Endodermal cell (in vitro differentiated cells): ENCODE measurements around the gene TRPM4. TPM values are rescaled to one million over a fixed set of nuclear protein-coding genes. Genes with fewer than 3 reads are reported as not detected.
A peak's percentile ranks its signal among the peaks of the same experiment; 100 is the strongest.

Experiments
- DNase-seq: peaks from one replicate; pipeline ENCODE4 v3.0.0-alpha.2; 2017
- H3K27ac ChIP-seq: 2 replicates; pipeline ENCODE4 v1.5.1; 2013; ENCODE audit warnings: mild to moderate bottlenecking, low read depth, low read length, moderate library complexity
- H3K27me3 ChIP-seq: 2 replicates; pipeline ENCODE4 v1.6.1; 2013; ENCODE audit warnings: mild to moderate bottlenecking, low read length, moderate library complexity; ENCODE audit not compliant: insufficient read depth, control insufficient read depth, poor library complexity, severe bottlenecking
- H3K36me3 ChIP-seq: 2 replicates; pipeline ENCODE4 v1.7.0; 2013; ENCODE audit warnings: mild to moderate bottlenecking, low read length, moderate library complexity; ENCODE audit not compliant: control insufficient read depth, insufficient read depth
- H3K4me1 ChIP-seq: one replicate; pipeline ENCODE4 v1.7.0; 2013; ENCODE audit warnings: low read length; ENCODE audit not compliant: control insufficient read depth, insufficient read depth
- H3K4me3 ChIP-seq: 2 replicates; pipeline ENCODE4 v1.5.1; 2013; ENCODE audit warnings: mild to moderate bottlenecking, low read length, moderate library complexity
- H3K9ac ChIP-seq: 2 replicates; pipeline ENCODE4 v1.6.1; 2013; ENCODE audit warnings: mild to moderate bottlenecking, low read length, moderate library complexity; ENCODE audit not compliant: poor library complexity, severe bottlenecking; ENCODE audit errors: extremely low read depth
- H3K9me3 ChIP-seq: 2 replicates; pipeline ENCODE4 v1.6.1; 2013; ENCODE audit warnings: mild to moderate bottlenecking, low read length, moderate library complexity; ENCODE audit not compliant: control insufficient read depth
- H3K27ac Mint-ChIP-seq: 2 replicates; pipeline ENCODE4 v1.8.0; 2020; ENCODE audit warnings: mixed read lengths
- H3K27me3 Mint-ChIP-seq: 2 replicates; pipeline ENCODE4 v1.8.0; 2021; ENCODE audit warnings: mild to moderate bottlenecking, mixed read lengths; ENCODE audit not compliant: insufficient read depth
- H3K36me3 Mint-ChIP-seq: 2 replicates; pipeline ENCODE4 v1.8.0; 2020; ENCODE audit warnings: low read depth, mixed read lengths
- H3K4me1 Mint-ChIP-seq: 2 replicates; pipeline ENCODE4 v1.8.0; 2020; ENCODE audit warnings: mixed read lengths
- H3K4me3 Mint-ChIP-seq: 2 replicates; pipeline ENCODE4 v1.8.0; 2020; ENCODE audit warnings: mild to moderate bottlenecking, moderate library complexity, mixed read lengths
- H3K9me3 Mint-ChIP-seq: 2 replicates; pipeline ENCODE4 v1.8.0; 2020; ENCODE audit warnings: mild to moderate bottlenecking, mixed read lengths
- WGBS, 2 experiments: methylation state at CpG; one replicate each; pipeline versions ENCODE4 v1.1.5 to v1.1.7; 2013; ENCODE audit warnings: missing lambda C conversion rate in 2 of 2, mixed read lengths in 1 of 2; ENCODE audit not compliant: insufficient coverage in 1 of 2, insufficient read length in 1 of 2; 5-methylcytosine and 5-hydroxymethylcytosine counted together
- total RNA-seq, 2 donors: library from RNA; stranded (reverse); fragmentation: NEBNext Ultra II Directional in 1 of 2; extraction: Animal tissue kit (Norgen Biotek cat#: 25700) in 1 of 2; gene quantifications; 2 replicates in 1 of 2; 3 replicates in 1 of 2; pipeline ENCODE4 v1.2.1, GENCODE V29; 2021
- TF ChIP-seq, protein P1 (sequence below): fragments of 200-600 bp; sonication (generic); conservative IDR thresholded peaks from 2 replicates; pipeline ENCODE4 v1.5.0; 2021; ENCODE audit warnings: antibody characterized with exemption, mild to moderate bottlenecking

The TRPM4 gene
- total RNA-seq, 2 donors from 2014 or later, result 22.0 to 33.3 TPM

DNA sequence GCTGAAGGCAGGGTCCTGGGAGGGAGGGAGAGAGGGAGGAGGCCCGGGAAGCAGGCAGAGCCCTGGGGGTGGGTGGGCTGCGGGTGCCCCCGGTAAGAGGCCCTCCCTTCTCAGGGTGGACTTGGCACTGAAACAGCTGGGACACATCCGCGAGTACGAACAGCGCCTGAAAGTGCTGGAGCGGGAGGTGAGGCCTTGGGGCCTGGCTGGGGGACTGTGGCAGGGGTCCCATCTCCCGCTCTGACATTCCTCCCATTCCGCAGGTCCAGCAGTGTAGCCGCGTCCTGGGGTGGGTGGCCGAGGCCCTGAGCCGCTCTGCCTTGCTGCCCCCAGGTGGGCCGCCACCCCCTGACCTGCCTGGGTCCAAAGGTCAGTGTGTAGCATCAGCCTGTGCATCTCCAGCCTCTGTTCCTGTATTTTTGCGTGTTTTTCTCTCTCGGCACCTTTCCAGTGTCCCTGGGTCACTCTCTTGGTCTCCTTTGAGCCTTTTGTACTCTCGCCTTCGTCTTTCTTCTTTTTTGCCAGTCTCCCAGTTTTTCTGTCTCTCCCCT lies 53.4 kb downstream of the TRPM4 start:
- Histone ChIP-seq H3K4me1 (no peaks in the 10 kb centered on the region), H3K27me3 (no peaks in the 10 kb centered on the region), H3K9me3 (no peaks in the 10 kb centered on the region), H3K36me3 (peaks cover 21% of the 10 kb centered on the region), H3K4me3 (no peak overlapping the region), H3K27ac (no peak overlapping the region), H3K9ac (no peak overlapping the region)
- 94% methylated on average over 8 to 19 of the region's 19 CpGs for WGBS, 2 experiments
- Mint-ChIP-seq H3K9me3 (peaks cover 6% of the 10 kb centered on the region), H3K27me3 (peaks cover 7% of the 10 kb centered on the region), H3K36me3 (peaks cover 15% of the 10 kb centered on the region), H3K4me3 (peak overlapping the region; percentile 61), H3K27ac (peak overlapping the region; percentile 86), H3K4me1 (peaks cover 7% of the 10 kb centered on the region)
- TF ChIP-seq, protein P1, sequence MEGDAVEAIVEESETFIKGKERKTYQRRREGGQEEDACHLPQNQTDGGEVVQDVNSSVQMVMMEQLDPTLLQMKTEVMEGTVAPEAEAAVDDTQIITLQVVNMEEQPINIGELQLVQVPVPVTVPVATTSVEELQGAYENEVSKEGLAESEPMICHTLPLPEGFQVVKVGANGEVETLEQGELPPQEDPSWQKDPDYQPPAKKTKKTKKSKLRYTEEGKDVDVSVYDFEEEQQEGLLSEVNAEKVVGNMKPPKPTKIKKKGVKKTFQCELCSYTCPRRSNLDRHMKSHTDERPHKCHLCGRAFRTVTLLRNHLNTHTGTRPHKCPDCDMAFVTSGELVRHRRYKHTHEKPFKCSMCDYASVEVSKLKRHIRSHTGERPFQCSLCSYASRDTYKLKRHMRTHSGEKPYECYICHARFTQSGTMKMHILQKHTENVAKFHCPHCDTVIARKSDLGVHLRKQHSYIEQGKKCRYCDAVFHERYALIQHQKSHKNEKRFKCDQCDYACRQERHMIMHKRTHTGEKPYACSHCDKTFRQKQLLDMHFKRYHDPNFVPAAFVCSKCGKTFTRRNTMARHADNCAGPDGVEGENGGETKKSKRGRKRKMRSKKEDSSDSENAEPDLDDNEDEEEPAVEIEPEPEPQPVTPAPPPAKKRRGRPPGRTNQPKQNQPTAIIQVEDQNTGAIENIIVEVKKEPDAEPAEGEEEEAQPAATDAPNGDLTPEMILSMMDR, result no peak
- DNase-seq, result no peak

GRCh38 chr19:49212016-49212701 lies 54.6 kb downstream of the TRPM4 start:
- WGBS, 2 experiments, result 93 to 98% methylated on average over 4 to 7 of the region's 7 CpGs
- Histone ChIP-seq H3K27me3 (no peaks in the 10 kb centered on the region), H3K9me3 (no peaks in the 10 kb centered on the region), H3K27ac (no peak overlapping the region), H3K36me3 (peaks cover 21% of the 10 kb centered on the region), H3K9ac (no peak overlapping the region), H3K4me3 (no peak overlapping the region), H3K4me1 (no peaks in the 10 kb centered on the region)
- Mint-ChIP-seq H3K9me3 (peaks cover 6% of the 10 kb centered on the region), H3K27me3 (peaks cover 12% of the 10 kb centered on the region), H3K4me3 (no peak overlapping the region), H3K27ac (no peak overlapping the region), H3K4me1 (peaks cover 7% of the 10 kb centered on the region), H3K36me3 (peaks cover 9% of the 10 kb centered on the region)
- DNase-seq, result no peak
- TF ChIP-seq, protein P1, result no peak

DNA sequence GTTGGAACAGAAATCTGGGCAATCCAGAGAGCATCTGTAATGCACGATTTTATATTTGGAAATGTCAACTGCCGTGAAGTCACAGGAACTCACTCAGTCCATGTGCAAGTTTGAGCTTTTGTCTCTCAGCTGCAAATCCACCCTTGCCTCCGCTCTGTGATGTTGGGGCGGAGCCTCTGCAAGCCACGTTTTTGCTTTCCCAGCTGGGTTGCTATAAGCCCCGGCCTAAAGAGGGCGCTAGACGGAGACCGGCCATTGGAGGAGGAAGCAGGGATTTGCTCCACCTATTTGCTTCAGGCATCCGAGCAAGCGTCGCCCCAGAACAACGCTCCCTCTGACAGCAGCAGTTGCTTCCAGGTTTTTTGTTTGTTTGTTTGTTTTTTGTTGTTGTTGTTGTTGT lies 56.2 kb downstream of the TRPM4 start:
- no peak overlapping the region for H3K27ac ChIP-seq
- H3K4me1 ChIP-seq, result no peaks in the 10 kb centered on the region
- H3K27me3 Mint-ChIP-seq, result peaks cover 11% of the 10 kb centered on the region
- TF ChIP-seq, protein P1, result peak; percentile 48
- peak; percentile 77 for DNase-seq
- peaks cover 7% of the 10 kb centered on the region for H3K4me1 Mint-ChIP-seq
- H3K27me3 ChIP-seq, result no peaks in the 10 kb centered on the region
- no peak overlapping the region for H3K4me3 ChIP-seq
- H3K27ac Mint-ChIP-seq, result no peak overlapping the region
- peaks cover 21% of the 10 kb centered on the region for H3K36me3 ChIP-seq
- no peaks in the 10 kb centered on the region for H3K9me3 ChIP-seq
- no peak overlapping the region for H3K4me3 Mint-ChIP-seq
- no peak overlapping the region for H3K9ac ChIP-seq
- H3K9me3 Mint-ChIP-seq, result peaks cover 6% of the 10 kb centered on the region
- peaks cover 5% of the 10 kb centered on the region for H3K36me3 Mint-ChIP-seq
- 83 to 89% methylated on average over 9 to 13 of the region's 13 CpGs for WGBS, 2 experiments
